Epithelial cell of proximal tubule (primary cell): ENCODE data around the gene ESRRA. TPM values are rescaled to one million over a fixed set of nuclear protein-coding genes. Genes with fewer than 3 reads are reported as not detected.
A peak's percentile ranks its signal among the peaks of the same experiment; 100 is the strongest.

Experiments
- DNase-seq: peaks from one replicate; pipeline ENCODE4 v3.0.0-alpha.2; 2011; ENCODE audit warnings: low read depth
- H3K4me3 ChIP-seq: 2 replicates; pipeline ENCODE4 v1.5.1; 2011; ENCODE audit warnings: low read depth, mild to moderate bottlenecking, low read length
- CTCF ChIP-seq: conservative IDR thresholded peaks from 2 replicates; pipeline ENCODE4 v1.5.1; 2012; ENCODE audit warnings: low read depth, mild to moderate bottlenecking, low read length
- total RNA-seq: library from RNA; depleted of rRNA; stranded (reverse); fragments of >200 nt; gene quantifications from 2 replicates; pipeline ENCODE4 v1.2.3, GENCODE V29; 2015

ESRRA gene
- total RNA-seq, 1 donor from 2014 or later, result 47.2 TPM

GRCh38 chr11:64343767-64344559 is 38.6 kb downstream of the ESRRA start:
- H3K4me3 ChIP-seq, result no peak overlapping the region
- DNase-seq, result no peak
- peak; percentile 58 for TF ChIP-seq CTCF

- no peak for TF ChIP-seq CTCF
- no peak for DNase-seq
- no peak overlapping the region for H3K4me3 ChIP-seq
Observed at GRCh38 chr11:64344787-64345186, 39.5 kb downstream of the ESRRA start.

- no peak for DNase-seq
- TF ChIP-seq CTCF, result no peak
- no peak overlapping the region for H3K4me3 ChIP-seq
Observed at GRCh38 chr11:64347193-64347867, 42.0 kb downstream of the ESRRA start.

- no peak for TF ChIP-seq CTCF
- no peak for DNase-seq
- H3K4me3 ChIP-seq, result no peak overlapping the region
Observed at GRCh38 chr11:64348383-64349024, 43.2 kb downstream of the ESRRA start.

- H3K4me3 ChIP-seq, result no peak overlapping the region
- DNase-seq, result no peak
- no peak for TF ChIP-seq CTCF
Observed at GRCh38 chr11:64349025-64349387, 43.7 kb downstream of the ESRRA start.

GRCh38 chr11:64349404-64349803 is 44.1 kb downstream of the ESRRA start:
- H3K4me3 ChIP-seq, result no peak overlapping the region
- no peak for TF ChIP-seq CTCF
- no peak for DNase-seq
